Thyroid gland (tissue), 4 donors: ENCODE measurements around the gene RNF115.
"Not testable (repeated sequence)": the region's sequence is repeated elsewhere in the genome, so short reads cannot be mapped to it uniquely, and the experiment has no call there.

Source experiments
- POLR2A ChIP-seq, 2 donors: fragments of 450-650 bp; IDR thresholded peaks; one replicate each; pipeline ENCODE4 v1.6.1; 2017; ENCODE audit warnings: antibody characterized with exemption in 2 of 2, mild to moderate bottlenecking in 2 of 2, moderate library complexity in 1 of 2
- TF ChIP-seq, protein P1 (sequence below), 6 experiments: fragments of 200-600 bp in 3 of 6; fragments of 450-650 bp in 3 of 6; sonication (generic) in 3 of 6; IDR thresholded peaks; one replicate each; pipeline ENCODE4 v1.5.1; 2016 to 2019; ENCODE audit warnings: antibody characterized with exemption in 6 of 6, mild to moderate bottlenecking in 2 of 6, inconsistent platforms in 1 of 6, moderate library complexity in 1 of 6

DNA sequence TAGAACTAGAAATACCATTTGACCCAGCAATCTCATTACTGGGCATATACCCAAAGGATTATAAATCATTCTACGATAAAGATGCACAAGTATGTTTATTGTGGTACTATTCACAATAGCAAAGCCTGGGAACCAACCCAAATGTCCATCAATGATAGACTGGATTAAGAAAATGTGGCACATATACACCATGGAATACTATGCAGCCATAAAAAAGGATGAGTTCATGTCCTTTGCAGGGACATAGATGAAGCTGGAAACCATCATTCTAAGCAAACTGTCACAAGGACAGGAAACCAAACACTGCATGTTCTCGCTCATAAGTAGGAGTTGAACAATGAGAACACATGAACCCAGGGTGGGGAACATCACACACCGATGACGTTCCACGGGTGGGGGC is 97.7 kb downstream of the RNF115 start:
- TF ChIP-seq POLR2A (IDR thresholded peaks at IDR 0.05) = not testable (repeated sequence)
- TF ChIP-seq, protein P1, sequence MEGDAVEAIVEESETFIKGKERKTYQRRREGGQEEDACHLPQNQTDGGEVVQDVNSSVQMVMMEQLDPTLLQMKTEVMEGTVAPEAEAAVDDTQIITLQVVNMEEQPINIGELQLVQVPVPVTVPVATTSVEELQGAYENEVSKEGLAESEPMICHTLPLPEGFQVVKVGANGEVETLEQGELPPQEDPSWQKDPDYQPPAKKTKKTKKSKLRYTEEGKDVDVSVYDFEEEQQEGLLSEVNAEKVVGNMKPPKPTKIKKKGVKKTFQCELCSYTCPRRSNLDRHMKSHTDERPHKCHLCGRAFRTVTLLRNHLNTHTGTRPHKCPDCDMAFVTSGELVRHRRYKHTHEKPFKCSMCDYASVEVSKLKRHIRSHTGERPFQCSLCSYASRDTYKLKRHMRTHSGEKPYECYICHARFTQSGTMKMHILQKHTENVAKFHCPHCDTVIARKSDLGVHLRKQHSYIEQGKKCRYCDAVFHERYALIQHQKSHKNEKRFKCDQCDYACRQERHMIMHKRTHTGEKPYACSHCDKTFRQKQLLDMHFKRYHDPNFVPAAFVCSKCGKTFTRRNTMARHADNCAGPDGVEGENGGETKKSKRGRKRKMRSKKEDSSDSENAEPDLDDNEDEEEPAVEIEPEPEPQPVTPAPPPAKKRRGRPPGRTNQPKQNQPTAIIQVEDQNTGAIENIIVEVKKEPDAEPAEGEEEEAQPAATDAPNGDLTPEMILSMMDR (IDR thresholded peaks at IDR 0.05) = not testable (repeated sequence)
